ENCODE measurements around the gene FGF12. TPM values are rescaled to one million over a fixed set of nuclear protein-coding genes. Genes with fewer than 3 reads are reported as not detected.

Gene FGF12
- total and polyA plus RNA-seq, 3 experiments from 2014 or later: not detected

DNA sequence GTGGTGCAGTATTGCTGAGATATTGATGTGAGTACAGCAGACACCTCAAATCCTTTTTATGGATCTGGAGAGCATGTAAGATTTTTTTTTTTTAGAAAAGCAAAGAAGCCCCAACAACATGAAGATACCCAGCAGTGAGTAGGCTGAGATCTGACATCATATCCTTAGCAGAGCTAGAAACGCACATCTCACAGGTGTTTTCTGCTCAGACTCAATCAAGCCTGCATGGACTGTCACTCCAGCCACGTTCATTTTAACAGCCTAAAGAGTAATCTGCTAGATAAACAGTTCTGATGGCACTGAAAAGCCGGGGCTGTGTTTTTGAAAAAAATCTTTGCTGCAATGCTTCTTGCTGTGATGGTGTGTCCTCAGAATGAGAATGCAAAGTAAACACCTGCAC is 544.2 kb downstream of the FGF12 start:
- Histone ChIP-seq H3K36me3 (ENCODE audit: insufficient read depth, low read length) (no peaks in the 10 kb centered on the region), H3K4me1 (ENCODE audit: insufficient read depth, low read length) (no peaks in the 10 kb centered on the region), H3K9me3 (ENCODE audit: low read length) (no peaks in the 10 kb centered on the region), H3K27me3 (ENCODE audit: insufficient read depth, low read length, poor library complexity, severe bottlenecking) (no peaks in the 10 kb centered on the region), H3K4me3 (ENCODE audit: low read length) (no peak overlapping the region), H3K27ac (ENCODE audit: low read depth, low read length) (no peak overlapping the region)
- ChIA-PET POLR2A (no interaction called here), CTCF (no interaction called here)
- Mint-ChIP-seq H3K4me1 (no peaks in the 10 kb centered on the region), H3K4me3 (no peak overlapping the region), H3K36me3 (no peaks in the 10 kb centered on the region), H3K9me3 (peaks cover 0 to 3% (median 2%) of the 10 kb centered on the region in 5 donors), H3K27me3 (no peaks in the 10 kb centered on the region), H3K27ac (no peak overlapping the region)
- no peak for DNase-seq

DNA sequence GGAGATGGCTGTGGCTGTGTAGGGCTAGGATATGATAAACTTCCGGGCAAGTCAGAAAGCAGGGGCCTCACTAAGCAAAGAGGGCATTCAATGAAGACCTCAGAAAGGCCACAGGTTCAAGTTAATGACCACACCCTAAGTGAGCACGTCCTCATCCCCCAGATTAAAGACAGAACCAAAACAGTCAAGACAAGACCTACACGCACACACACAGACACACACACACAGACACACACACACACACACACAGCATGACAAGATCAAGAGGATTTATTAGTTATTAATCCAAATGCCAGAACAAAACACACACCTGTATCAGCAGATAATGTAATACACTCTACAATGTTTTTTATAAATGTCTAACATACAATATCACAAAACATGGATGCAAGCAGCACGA is 546.2 kb downstream of the FGF12 start:
- H3K9me3 Mint-ChIP-seq: peaks cover 0 to 3% (median 0%) of the 10 kb centered on the region in 5 donors
- Histone ChIP-seq H3K4me3 (ENCODE audit: low read length) (no peak overlapping the region), H3K36me3 (ENCODE audit: insufficient read depth, low read length) (no peaks in the 10 kb centered on the region), H3K4me1 (ENCODE audit: insufficient read depth, low read length) (no peaks in the 10 kb centered on the region), H3K27ac (ENCODE audit: low read depth, low read length) (no peak overlapping the region), H3K27me3 (ENCODE audit: insufficient read depth, low read length, poor library complexity, severe bottlenecking) (no peaks in the 10 kb centered on the region), H3K9me3 (ENCODE audit: low read length) (no peaks in the 10 kb centered on the region)
- no peaks in the 10 kb centered on the region for H3K4me1 Mint-ChIP-seq
- H3K27ac Mint-ChIP-seq: no peak overlapping the region
- POLR2A ChIA-PET: no interaction called here
- H3K4me3 Mint-ChIP-seq: no peak overlapping the region
- no peaks in the 10 kb centered on the region for H3K27me3 Mint-ChIP-seq
- H3K36me3 Mint-ChIP-seq: no peaks in the 10 kb centered on the region
- no peak for DNase-seq
- CTCF ChIA-PET: no interaction called here

DNA sequence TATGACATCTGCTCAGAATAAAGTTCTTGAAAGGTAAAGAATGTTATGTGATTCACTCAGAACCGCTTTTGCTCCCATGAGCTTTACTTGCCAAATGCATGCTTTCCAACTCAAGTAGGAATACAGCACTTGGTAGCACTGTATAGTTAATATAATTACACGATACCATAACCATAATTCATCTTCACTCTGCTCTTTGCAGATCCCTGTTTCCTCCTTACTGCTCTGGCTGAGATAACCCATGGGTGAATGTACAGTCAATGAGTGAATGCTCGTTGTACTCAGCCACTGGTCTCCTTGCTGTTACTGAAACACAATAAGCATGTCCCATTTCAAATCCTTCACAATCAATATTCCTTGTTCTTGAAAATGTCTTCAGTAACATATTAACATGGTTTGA is 550.0 kb downstream of the FGF12 start:
- DNase-seq: no peak
- CTCF ChIA-PET: no interaction called here
- Mint-ChIP-seq H3K36me3 (no peaks in the 10 kb centered on the region), H3K4me1 (no peaks in the 10 kb centered on the region), H3K27ac (no peak overlapping the region), H3K4me3 (no peak overlapping the region), H3K27me3 (no peaks in the 10 kb centered on the region), H3K9me3 (peaks cover 0 to 5% (median 4%) of the 10 kb centered on the region in 5 donors)
- Histone ChIP-seq H3K9me3 (ENCODE audit: low read length) (no peaks in the 10 kb centered on the region), H3K27me3 (ENCODE audit: insufficient read depth, low read length, poor library complexity, severe bottlenecking) (no peaks in the 10 kb centered on the region), H3K4me3 (ENCODE audit: low read length) (no peak overlapping the region), H3K27ac (ENCODE audit: low read depth, low read length) (no peak overlapping the region), H3K36me3 (ENCODE audit: insufficient read depth, low read length) (no peaks in the 10 kb centered on the region), H3K4me1 (ENCODE audit: insufficient read depth, low read length) (no peaks in the 10 kb centered on the region)
- POLR2A ChIA-PET: no interaction called here

DNA sequence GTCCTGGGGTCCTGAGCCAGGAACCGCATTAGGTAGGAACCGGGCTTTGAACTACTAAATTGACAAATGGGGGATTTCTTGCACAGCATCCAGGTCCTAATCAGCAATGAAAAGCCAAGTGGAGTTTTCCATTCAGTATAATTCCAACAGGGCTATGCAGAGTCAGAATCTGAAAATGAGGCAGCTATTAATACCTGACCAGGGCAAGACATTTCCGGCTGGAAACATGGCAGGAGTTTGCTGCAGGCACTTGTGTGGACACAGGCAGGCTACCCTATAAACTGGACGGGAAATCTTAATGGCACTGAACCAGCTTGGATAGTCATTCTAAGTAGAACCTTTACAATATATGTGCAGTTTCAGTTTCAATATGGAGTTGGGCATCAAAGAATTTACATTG is 553.1 kb downstream of the FGF12 start:
- Mint-ChIP-seq H3K4me3 (no peak overlapping the region), H3K4me1 (no peaks in the 10 kb centered on the region), H3K27me3 (peaks cover 0 to 2% of the 10 kb centered on the region in 2 donors), H3K27ac (no peak overlapping the region), H3K36me3 (no peaks in the 10 kb centered on the region), H3K9me3 (peaks cover 0 to 10% (median 3%) of the 10 kb centered on the region in 5 donors)
- Histone ChIP-seq H3K4me1 (ENCODE audit: insufficient read depth, low read length) (no peaks in the 10 kb centered on the region), H3K36me3 (ENCODE audit: insufficient read depth, low read length) (no peaks in the 10 kb centered on the region), H3K9me3 (ENCODE audit: low read length) (no peaks in the 10 kb centered on the region), H3K27ac (ENCODE audit: low read depth, low read length) (no peak overlapping the region), H3K27me3 (ENCODE audit: insufficient read depth, low read length, poor library complexity, severe bottlenecking) (no peaks in the 10 kb centered on the region), H3K4me3 (ENCODE audit: low read length) (no peak overlapping the region)
- CTCF ChIA-PET: no interaction called here
- no peak for DNase-seq
- POLR2A ChIA-PET: no interaction called here

DNA sequence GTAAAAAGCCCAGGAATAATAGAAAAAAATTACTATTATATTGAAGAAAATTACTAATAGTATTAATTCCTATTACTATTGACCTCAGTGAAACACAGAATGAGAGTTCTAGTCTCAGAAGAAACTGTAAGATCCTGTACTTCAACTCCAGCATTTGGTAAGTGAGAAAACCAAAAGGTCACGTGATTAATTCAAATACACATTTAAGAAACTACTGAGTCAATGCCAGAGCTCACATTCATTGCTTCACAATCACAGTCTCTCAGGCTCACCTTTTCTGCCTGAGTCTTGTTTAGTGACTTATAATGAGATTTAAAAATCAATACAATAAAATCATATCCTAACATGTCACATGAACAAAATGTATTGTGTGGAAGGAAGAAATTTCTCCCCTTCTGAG is 556.1 kb downstream of the FGF12 start:
- no peaks in the 10 kb centered on the region for H3K4me1 ChIP-seq (ENCODE audit: insufficient read depth, low read length)
- H3K27me3 ChIP-seq (ENCODE audit: insufficient read depth, low read length, poor library complexity, severe bottlenecking): no peaks in the 10 kb centered on the region
- H3K4me1 Mint-ChIP-seq: no peaks in the 10 kb centered on the region
- no peak for DNase-seq
- no peaks in the 10 kb centered on the region for H3K9me3 ChIP-seq (ENCODE audit: low read length)
- H3K4me3 ChIP-seq (ENCODE audit: low read length): no peak overlapping the region
- ChIA-PET CTCF (no interaction called here), POLR2A (no interaction called here)
- no peak overlapping the region for H3K27ac ChIP-seq (ENCODE audit: low read depth, low read length)
- H3K27ac Mint-ChIP-seq: no peak overlapping the region
- H3K36me3 Mint-ChIP-seq: no peaks in the 10 kb centered on the region
- H3K4me3 Mint-ChIP-seq: no peak overlapping the region
- no peaks in the 10 kb centered on the region for H3K36me3 ChIP-seq (ENCODE audit: insufficient read depth, low read length)
- peaks cover 0 to 16% (median 5%) of the 10 kb centered on the region in 5 donors for H3K9me3 Mint-ChIP-seq
- H3K27me3 Mint-ChIP-seq: peaks cover 0 to 2% of the 10 kb centered on the region in 2 donors

DNA sequence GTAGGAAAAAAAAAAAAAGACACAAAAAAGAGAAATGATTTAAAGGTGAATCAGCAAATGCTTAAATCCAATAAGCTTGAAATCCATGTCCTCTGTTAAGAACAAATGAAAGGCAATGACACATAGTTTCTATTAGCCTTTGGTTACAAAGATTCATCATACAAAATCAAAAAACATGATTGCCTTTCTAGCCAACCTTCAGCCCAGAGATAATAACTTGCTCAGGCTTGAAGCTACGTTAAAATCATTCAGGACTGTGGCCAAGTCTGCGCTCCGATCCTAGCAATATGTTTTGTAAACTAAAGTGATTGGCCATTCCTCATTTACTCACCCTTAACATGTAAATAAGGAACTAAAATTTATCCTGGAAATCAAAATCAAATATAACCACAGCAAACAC is 556.7 kb downstream of the FGF12 start:
- Mint-ChIP-seq H3K4me3 (no peak overlapping the region), H3K36me3 (no peaks in the 10 kb centered on the region), H3K27me3 (peaks cover 0 to 2% of the 10 kb centered on the region in 2 donors), H3K9me3 (peaks cover 0 to 16% (median 3%) of the 10 kb centered on the region in 5 donors), H3K4me1 (no peaks in the 10 kb centered on the region), H3K27ac (no peak overlapping the region)
- POLR2A ChIA-PET: no interaction called here
- H3K4me1 ChIP-seq (ENCODE audit: insufficient read depth, low read length): no peaks in the 10 kb centered on the region
- no peaks in the 10 kb centered on the region for H3K36me3 ChIP-seq (ENCODE audit: insufficient read depth, low read length)
- no peak overlapping the region for H3K4me3 ChIP-seq (ENCODE audit: low read length)
- DNase-seq: no peak
- no peaks in the 10 kb centered on the region for H3K9me3 ChIP-seq (ENCODE audit: low read length)
- CTCF ChIA-PET: no interaction called here
- H3K27me3 ChIP-seq (ENCODE audit: insufficient read depth, low read length, poor library complexity, severe bottlenecking): no peaks in the 10 kb centered on the region
- no peak overlapping the region for H3K27ac ChIP-seq (ENCODE audit: low read depth, low read length)

DNA sequence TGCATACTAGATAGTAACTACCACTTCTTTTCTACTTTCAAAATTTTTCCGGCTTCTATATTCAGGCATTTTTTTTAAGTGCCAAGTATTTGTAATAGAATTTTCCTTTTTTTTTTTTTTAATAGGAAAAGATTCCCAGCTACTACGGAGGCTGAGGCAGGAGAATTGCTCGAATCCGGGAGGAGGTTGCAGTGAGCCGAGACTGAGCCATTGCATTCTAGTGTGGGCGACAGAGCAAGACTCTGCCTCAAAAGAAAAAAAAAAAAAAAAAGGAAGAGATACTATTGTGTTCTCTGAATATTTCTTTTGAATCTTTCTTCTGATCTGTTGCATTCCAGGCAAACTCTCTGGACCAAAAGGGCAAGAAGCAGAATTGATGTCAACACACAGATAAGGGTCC is 557.3 kb downstream of the FGF12 start:
- H3K27ac ChIP-seq (ENCODE audit: low read depth, low read length): no peak overlapping the region
- peaks cover 0 to 2% of the 10 kb centered on the region in 2 donors for H3K27me3 Mint-ChIP-seq
- ChIA-PET POLR2A (no interaction called here), CTCF (no interaction called here)
- no peak for DNase-seq
- H3K4me3 Mint-ChIP-seq: no peak overlapping the region
- H3K36me3 ChIP-seq (ENCODE audit: insufficient read depth, low read length): no peaks in the 10 kb centered on the region
- no peaks in the 10 kb centered on the region for H3K4me1 Mint-ChIP-seq
- H3K9me3 ChIP-seq (ENCODE audit: low read length): no peaks in the 10 kb centered on the region
- no peak overlapping the region for H3K27ac Mint-ChIP-seq
- no peaks in the 10 kb centered on the region for H3K4me1 ChIP-seq (ENCODE audit: insufficient read depth, low read length)
- no peaks in the 10 kb centered on the region for H3K36me3 Mint-ChIP-seq
- H3K9me3 Mint-ChIP-seq: peaks cover 0 to 16% (median 3%) of the 10 kb centered on the region in 5 donors
- H3K27me3 ChIP-seq (ENCODE audit: insufficient read depth, low read length, poor library complexity, severe bottlenecking): no peaks in the 10 kb centered on the region
- H3K4me3 ChIP-seq (ENCODE audit: low read length): no peak overlapping the region

DNA sequence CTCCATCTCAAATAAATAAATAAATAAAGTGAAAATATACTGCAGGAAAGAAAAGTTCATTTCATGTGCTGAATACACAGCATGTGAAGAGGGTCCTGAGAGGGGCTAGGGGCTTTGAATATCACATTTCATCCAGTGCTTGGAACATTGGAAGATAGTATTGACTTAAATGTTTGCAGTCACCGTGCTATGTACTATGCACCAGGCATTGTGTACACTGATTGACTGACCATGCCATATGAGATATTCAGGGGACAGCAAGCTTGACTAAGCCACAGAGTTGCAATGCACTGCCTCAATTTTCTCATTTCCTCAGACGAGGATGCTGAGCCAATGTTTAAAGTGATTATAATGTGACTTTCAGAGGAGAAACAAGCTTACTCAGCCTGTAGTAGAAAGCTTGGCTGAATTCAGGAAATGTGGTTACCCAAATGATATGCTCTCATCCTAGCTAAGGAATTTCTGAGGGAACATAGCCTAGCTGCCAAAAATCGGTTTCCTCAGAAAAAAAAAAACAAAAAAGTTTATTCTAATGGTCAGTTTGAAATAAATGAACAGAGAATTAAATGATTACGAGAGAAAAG is 557.9 kb downstream of the FGF12 start:
- H3K27ac ChIP-seq (ENCODE audit: low read depth, low read length): no peak overlapping the region
- Mint-ChIP-seq H3K27ac (no peak overlapping the region), H3K27me3 (peaks cover 0 to 2% of the 10 kb centered on the region in 2 donors), H3K9me3 (peaks cover 0 to 16% (median 3%) of the 10 kb centered on the region in 5 donors), H3K36me3 (no peaks in the 10 kb centered on the region), H3K4me3 (no peak overlapping the region), H3K4me1 (no peaks in the 10 kb centered on the region)
- DNase-seq: no peak
- H3K4me3 ChIP-seq (ENCODE audit: low read length): no peak overlapping the region
- POLR2A ChIA-PET: no interaction called here
- H3K4me1 ChIP-seq (ENCODE audit: insufficient read depth, low read length): no peaks in the 10 kb centered on the region
- CTCF ChIA-PET: no interaction called here
- H3K27me3 ChIP-seq (ENCODE audit: insufficient read depth, low read length, poor library complexity, severe bottlenecking): no peaks in the 10 kb centered on the region
- H3K9me3 ChIP-seq (ENCODE audit: low read length): no peaks in the 10 kb centered on the region
- H3K36me3 ChIP-seq (ENCODE audit: insufficient read depth, low read length): no peaks in the 10 kb centered on the region

DNA sequence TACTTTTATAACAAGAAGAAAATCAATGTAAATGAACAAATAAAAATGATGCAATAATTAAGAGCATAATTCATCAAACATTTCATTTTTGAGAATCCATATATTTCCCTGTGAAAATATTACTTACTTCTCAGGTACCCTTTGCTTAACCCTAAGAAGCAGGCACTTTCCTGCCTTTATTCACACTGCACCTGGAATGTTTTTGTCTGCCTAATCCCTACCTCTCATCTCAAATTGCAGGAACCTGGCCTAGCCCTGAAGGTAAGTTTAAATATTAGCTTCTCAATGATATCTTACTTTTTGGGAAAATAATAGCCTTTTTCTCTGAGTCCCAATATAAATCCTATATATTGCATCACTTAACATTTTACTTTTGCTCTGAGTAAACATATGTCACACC is 559.1 kb downstream of the FGF12 start:
- POLR2A ChIA-PET: no interaction called here
- CTCF ChIA-PET: no interaction called here
- peaks cover 0 to 2% of the 10 kb centered on the region in 2 donors for H3K27me3 Mint-ChIP-seq

More for the DNA sequence above, 559.1 kb downstream of the FGF12 start:
- no peaks in the 10 kb centered on the region for H3K27me3 ChIP-seq (ENCODE audit: insufficient read depth, low read length, poor library complexity, severe bottlenecking)
- no peaks in the 10 kb centered on the region for H3K4me1 Mint-ChIP-seq
- H3K4me3 ChIP-seq (ENCODE audit: low read length): no peak overlapping the region
- no peaks in the 10 kb centered on the region for H3K36me3 Mint-ChIP-seq
- no peak overlapping the region for H3K4me3 Mint-ChIP-seq
- H3K36me3 ChIP-seq (ENCODE audit: insufficient read depth, low read length): no peaks in the 10 kb centered on the region
- peaks cover 0 to 21% (median 3%) of the 10 kb centered on the region in 5 donors for H3K9me3 Mint-ChIP-seq
- no peak for DNase-seq
- H3K27ac ChIP-seq (ENCODE audit: low read depth, low read length): no peak overlapping the region
- no peaks in the 10 kb centered on the region for H3K9me3 ChIP-seq (ENCODE audit: low read length)
- no peak overlapping the region for H3K27ac Mint-ChIP-seq
- H3K4me1 ChIP-seq (ENCODE audit: insufficient read depth, low read length): no peaks in the 10 kb centered on the region

Measured in CD8-positive, alpha-beta memory T cell (primary cell).